Adrenal gland (tissue), 12 donors: Measurements from ENCODE around the gene GMDS. TPM values are rescaled to one million over a fixed set of nuclear protein-coding genes. Genes with fewer than 3 reads are reported as not detected.
A peak's percentile ranks its signal among the peaks of the same experiment; 100 is the strongest.

Experiments used
- DNase-seq, 7 donors: peaks; one replicate each; pipeline ENCODE4 v3.0.0-alpha.2; 2019 to 2020
- H3K27ac ChIP-seq, 5 donors: fragments of 200-600 bp; sonication (generic) in 4 of 5; 1 replicate in 3 of 5; 2 replicates in 2 of 5; pipeline versions ENCODE4 v1.5.1 to v1.8.0; 2016 to 2020; ENCODE audit warnings: mild to moderate bottlenecking in 1 of 5
- H3K27me3 ChIP-seq: fragments of 200-600 bp; 2 replicates; pipeline ENCODE4 v1.8.0; 2021
- H3K36me3 ChIP-seq, 2 donors: fragments of 200-600 bp; replicated peaks in 1 of 2; 1 replicate in 1 of 2; 2 replicates in 1 of 2; pipeline versions ENCODE4 v1.5.1 to v1.8.0; 2018 to 2022
- H3K4me1 ChIP-seq, 2 donors: fragments of 200-600 bp; replicated peaks in 1 of 2; 1 replicate in 1 of 2; 2 replicates in 1 of 2; pipeline versions ENCODE4 v1.5.1 to v1.8.0; 2018 to 2021
- H3K4me3 ChIP-seq, 4 donors: fragments of 200-600 bp; sonication (generic) in 3 of 4; one replicate each; pipeline ENCODE4 v1.5.1; 2016 to 2018
- H3K9me3 ChIP-seq, 3 donors: fragments of 200-600 bp; sonication (generic) in 1 of 3; replicated peaks in 1 of 3; 1 replicate in 2 of 3; 2 replicates in 1 of 3; pipeline versions ENCODE4 v1.5.1 to v1.8.0; 2016 to 2021
- POLR2A ChIP-seq, 2 donors: fragments of 450-650 bp; IDR thresholded peaks; one replicate each; pipeline ENCODE4 v1.6.1; 2017; ENCODE audit warnings: antibody characterized with exemption in 2 of 2, mild to moderate bottlenecking in 2 of 2, moderate library complexity in 1 of 2
- WGBS, 4 donors: extraction: QIAGEN DNeasy Blood & Tissue Kit in 2 of 4; methylation state at CpG; one replicate each; pipeline versions ENCODE4 v1.1.5 to v1.1.7; 2013 to 2017; 5-methylcytosine and 5-hydroxymethylcytosine counted together
- intact Hi-C, 2 donors: fragments of 100-400 bp; cut with DNase I; formaldehyde crosslinking; loops; one replicate each; pipeline versions ENCODE4 v1.14.1 to v1.15.0; 2022 to 2023
- polyA plus RNA-seq, 3 donors: library from polyadenylated mRNA; stranded (reverse); fragments of 200-250 nt in 2 of 3; fragments of 350-450 nt in 1 of 3; fragmentation: Illumina TruSeq in 1 of 3; extraction: RNeasy Lipid Tissue Mini Kit (QIAGEN cat#74804) in 1 of 3; gene quantifications; one replicate each; pipeline ENCODE4 v1.2.3, GENCODE V29; 2013 to 2014
- total RNA-seq, 9 donors: library from RNA; depleted of rRNA in 4 of 9; stranded (reverse); fragments of >200 nt in 4 of 9; fragments of 120-200 nt in 1 of 9; fragmentation: NEBNext Ultra II Directional in 1 of 9; extraction: Animal tissue kit (Norgen Biotek cat#: 25700) in 1 of 9; gene quantifications; one replicate each; pipeline versions ENCODE4 v1.1.0 to v1.2.4, GENCODE V29; 2013 to 2023
- TF ChIP-seq, protein P1 (sequence below), 6 experiments: fragments of 450-650 bp in 4 of 6; fragments of 200-600 bp in 2 of 6; sonication (generic) in 1 of 6; IDR thresholded peaks; 1 replicate in 5 of 6; 2 replicates in 1 of 6; pipeline versions ENCODE4 v1.5.1 to v1.8.0; 2016 to 2021; ENCODE audit warnings: antibody characterized with exemption in 6 of 6, mild to moderate bottlenecking in 2 of 6, moderate library complexity in 1 of 6
- donor health status: healthy with polysubstance abuse.
- donor health status: Bipolar disorder and iron deficiency.
- donor health status: DM: yes; HTN: yes; CAD: no.
- donor health status: DM: no; HTN: no; CAD: no.
- donor health status: DM: no; HTN: no; CAD: no.
- donor health status: DM: yes; HTN: yes; CAD: no.

Gene GMDS
- total and polyA plus RNA-seq, 12 donors, result 8.5 to 39.2 (median 15.2) TPM

GRCh38 chr6:2249126-2249525 is 3.7 kb upstream of the GMDS start:
- Histone ChIP-seq H3K4me1 (peaks cover 0 to 6% of the 10 kb centered on the region in 2 donors), H3K9me3 (no peaks in the 10 kb centered on the region), H3K36me3 (peaks cover 0 to 9% of the 10 kb centered on the region in 2 donors), H3K27me3 (no peaks in the 10 kb centered on the region), H3K27ac (no peak overlapping the region), H3K4me3 (no peak overlapping the region)
- no peak for DNase-seq
- TF ChIP-seq, protein P1, sequence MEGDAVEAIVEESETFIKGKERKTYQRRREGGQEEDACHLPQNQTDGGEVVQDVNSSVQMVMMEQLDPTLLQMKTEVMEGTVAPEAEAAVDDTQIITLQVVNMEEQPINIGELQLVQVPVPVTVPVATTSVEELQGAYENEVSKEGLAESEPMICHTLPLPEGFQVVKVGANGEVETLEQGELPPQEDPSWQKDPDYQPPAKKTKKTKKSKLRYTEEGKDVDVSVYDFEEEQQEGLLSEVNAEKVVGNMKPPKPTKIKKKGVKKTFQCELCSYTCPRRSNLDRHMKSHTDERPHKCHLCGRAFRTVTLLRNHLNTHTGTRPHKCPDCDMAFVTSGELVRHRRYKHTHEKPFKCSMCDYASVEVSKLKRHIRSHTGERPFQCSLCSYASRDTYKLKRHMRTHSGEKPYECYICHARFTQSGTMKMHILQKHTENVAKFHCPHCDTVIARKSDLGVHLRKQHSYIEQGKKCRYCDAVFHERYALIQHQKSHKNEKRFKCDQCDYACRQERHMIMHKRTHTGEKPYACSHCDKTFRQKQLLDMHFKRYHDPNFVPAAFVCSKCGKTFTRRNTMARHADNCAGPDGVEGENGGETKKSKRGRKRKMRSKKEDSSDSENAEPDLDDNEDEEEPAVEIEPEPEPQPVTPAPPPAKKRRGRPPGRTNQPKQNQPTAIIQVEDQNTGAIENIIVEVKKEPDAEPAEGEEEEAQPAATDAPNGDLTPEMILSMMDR (IDR thresholded peaks at IDR 0.05), result no peak
- TF ChIP-seq POLR2A (IDR thresholded peaks at IDR 0.05), result no peak
- intact Hi-C loops, result no loop called here
- 94 to 98% (median 96%) methylated on average over 7 of the region's 7 CpGs for WGBS, 4 donors

GRCh38 chr6:2247664-2248063 is 2.3 kb upstream of the GMDS start:
- WGBS, 4 donors, result 93 to 98% (median 93%) methylated on average over 5 of the region's 5 CpGs
- no peak for TF ChIP-seq POLR2A (IDR thresholded peaks at IDR 0.05)
- TF ChIP-seq, protein P1 (IDR thresholded peaks at IDR 0.05), result no peak
- Histone ChIP-seq H3K9me3 (no peaks in the 10 kb centered on the region), H3K27me3 (no peaks in the 10 kb centered on the region), H3K4me1 (peaks cover 0 to 6% of the 10 kb centered on the region in 2 donors), H3K36me3 (peaks cover 0 to 9% of the 10 kb centered on the region in 2 donors), H3K27ac (no peak overlapping the region), H3K4me3 (no peak overlapping the region)
- intact Hi-C loops, result no loop called here
- DNase-seq, result no peak

DNA sequence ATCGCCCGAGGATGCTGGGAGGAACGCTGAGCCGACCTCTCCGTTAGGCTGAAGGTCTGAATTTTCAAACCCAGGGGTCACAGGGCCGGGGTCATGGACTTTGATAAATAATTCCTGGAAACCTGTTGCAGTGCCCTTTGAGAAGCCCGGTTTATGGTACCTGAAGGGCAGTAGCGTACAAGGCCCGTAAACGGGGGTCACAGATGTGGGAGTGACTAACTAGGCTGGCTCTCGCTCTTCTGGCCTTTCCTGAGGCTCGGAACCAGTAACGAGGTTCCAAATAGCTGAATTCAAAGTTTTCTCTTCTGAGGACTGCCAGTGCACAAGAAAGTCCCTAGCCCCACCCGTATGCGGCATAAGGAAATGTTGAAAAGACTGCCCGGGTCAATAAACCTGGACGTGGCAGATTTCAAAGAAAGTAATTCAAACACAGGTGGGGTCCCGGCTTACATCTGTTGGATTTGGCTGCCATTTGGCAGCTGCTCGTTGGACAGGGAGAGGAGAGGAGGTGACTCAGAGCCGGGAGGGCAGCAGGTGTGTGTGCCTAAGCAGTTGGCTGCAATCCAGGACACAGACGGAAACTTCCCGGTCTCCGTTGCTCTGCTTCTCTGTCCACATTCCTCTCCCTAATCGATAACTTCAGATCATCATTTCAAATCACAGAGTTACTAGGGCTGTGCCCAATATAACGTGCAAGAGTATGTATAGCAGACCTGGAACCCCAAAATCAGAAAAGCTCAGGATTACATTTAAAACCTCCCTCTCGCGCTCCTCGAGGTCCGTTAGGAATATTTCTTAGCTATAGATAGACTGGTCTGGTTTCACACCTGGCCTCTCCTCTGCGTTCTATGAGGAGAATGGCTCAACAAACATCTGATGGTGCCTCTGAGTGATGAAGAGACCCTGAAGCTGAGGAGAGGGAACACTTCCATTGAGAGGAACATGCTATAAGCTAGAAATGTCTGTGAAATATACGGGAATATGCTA is 765 bp upstream of the GMDS start:
- peak; percentile 65 to 88 (median 81) for DNase-seq
- Histone ChIP-seq H3K27me3 (no peaks in the 10 kb centered on the region), H3K9me3 (no peaks in the 10 kb centered on the region), H3K27ac (peak overlapping the region in 4 of 5 donors; percentile 68 to 87 (median 80)), H3K36me3 (peaks cover 0 to 9% of the 10 kb centered on the region in 2 donors), H3K4me1 (peaks cover 0 to 6% of the 10 kb centered on the region in 2 donors), H3K4me3 (peak overlapping the region; percentile 44 to 83 (median 50))
- intact Hi-C loops, result no loop called here
- WGBS, 4 donors, result 15 to 26% (median 17%) methylated on average over 20 to 31 of the region's 31 CpGs
- TF ChIP-seq, protein P1 (IDR thresholded peaks at IDR 0.05), result no peak
- no peak for TF ChIP-seq POLR2A (IDR thresholded peaks at IDR 0.05)

- Histone ChIP-seq H3K27ac (peak overlapping the region in 1 of 5 donors; percentile 87), H3K4me1 (peaks cover 0 to 6% of the 10 kb centered on the region in 2 donors), H3K9me3 (no peaks in the 10 kb centered on the region), H3K4me3 (peak overlapping the region; percentile 49 to 86 (median 77)), H3K27me3 (no peaks in the 10 kb centered on the region), H3K36me3 (peaks cover 0 to 9% of the 10 kb centered on the region in 2 donors)
- TF ChIP-seq, protein P1 (IDR thresholded peaks at IDR 0.05), result no peak
- no peak for TF ChIP-seq POLR2A (IDR thresholded peaks at IDR 0.05)
- 28 to 30% (median 30%) methylated on average over 32 of the region's 32 CpGs for WGBS, 4 donors
- intact Hi-C loops, result no loop called here
- no peak for DNase-seq
Observed at GRCh38 chr6:2244261-2245102, 923 bp downstream of the GMDS start.
